Ishikawa (cell line): ENCODE measurements around the gene SAMD4B.

ENCODE experiments used
- CEBPB ChIP-seq: IDR thresholded peaks from 2 replicates; pipeline ENCODE4 v1.6.1; 2012
- CREB1 ChIP-seq: IDR thresholded peaks from 2 replicates; pipeline ENCODE4 v1.6.1; 2012; ENCODE audit warnings: low read depth
- EGR1 ChIP-seq: IDR thresholded peaks from 2 replicates; pipeline ENCODE4 v1.6.1; 2012
- EP300 ChIP-seq: IDR thresholded peaks from 2 replicates; pipeline ENCODE4 v1.6.1; 2012; ENCODE audit warnings: borderline replicate concordance
- FOXM1 ChIP-seq: IDR thresholded peaks from 2 replicates; pipeline ENCODE4 v1.6.1; 2012; ENCODE audit warnings: low read depth, borderline replicate concordance
- MAX ChIP-seq: IDR thresholded peaks from 2 replicates; pipeline ENCODE4 v1.6.1; 2012
- NFIC ChIP-seq: IDR thresholded peaks from 2 replicates; pipeline ENCODE4 v1.6.1; 2012
- RAD21 ChIP-seq: IDR thresholded peaks from 2 replicates; pipeline ENCODE4 v1.6.1; 2012; ENCODE audit warnings: low read depth
- REST ChIP-seq: IDR thresholded peaks from 2 replicates; pipeline ENCODE4 v1.6.1; 2012; ENCODE audit warnings: low read depth, mild to moderate bottlenecking
- TAF1 ChIP-seq: IDR thresholded peaks from 2 replicates; pipeline ENCODE4 v1.6.1; 2012; ENCODE audit warnings: low read depth, mild to moderate bottlenecking
- TCF12 ChIP-seq: IDR thresholded peaks from 2 replicates; pipeline ENCODE4 v1.6.1; 2012; ENCODE audit warnings: low read depth
- TEAD4 ChIP-seq: IDR thresholded peaks from 2 replicates; pipeline ENCODE4 v1.6.1; 2012
- USF1 ChIP-seq: IDR thresholded peaks from 2 replicates; pipeline ENCODE4 v1.6.1; 2012
- YY1 ChIP-seq: IDR thresholded peaks from 2 replicates; pipeline ENCODE4 v1.6.1; 2012; ENCODE audit warnings: low read depth
- ZBTB7A ChIP-seq: IDR thresholded peaks from 2 replicates; pipeline ENCODE4 v1.6.1; 2012; ENCODE audit warnings: low read depth

The SAMD4B gene

GRCh38 chr19:39324242-39324842 is 17.9 kb upstream of the SAMD4B start:
- TF ChIP-seq RAD21 (no peak), EGR1 (no peak), ZBTB7A (no peak), TEAD4 (no peak), TAF1 (no peak), REST (no peak), YY1 (no peak), MAX (no peak), USF1 (no peak), CEBPB (no peak), EP300 (no peak)

- TF ChIP-seq USF1 (no peak), REST (no peak), CEBPB (no peak), FOXM1 (no peak), TAF1 (no peak), NFIC (no peak), EP300 (no peak), CREB1 (no peak), ZBTB7A (no peak)
These were observed 16.2 kb upstream of the SAMD4B start for GRCh38 chr19:39325778-39326665.

GRCh38 chr19:39327363-39328045 is 14.7 kb upstream of the SAMD4B start:
- TF ChIP-seq REST (no peak), FOXM1 (no peak)

- TF ChIP-seq RAD21 (peak; percentile 98), TAF1 (no peak), USF1 (no peak), TEAD4 (0 out of 2 replicates have a peak, but pooled peaks have one; percentile 28), CEBPB (no peak), EP300 (no peak), NFIC (no peak), MAX (no peak), ZBTB7A (no peak), EGR1 (no peak), TCF12 (no peak), YY1 (no peak), FOXM1 (no peak), REST (no peak)
These were observed 14.0 kb upstream of the SAMD4B start for GRCh38 chr19:39328046-39328705.
